Measurements from ENCODE around the gene CCDC85C.

DNA sequence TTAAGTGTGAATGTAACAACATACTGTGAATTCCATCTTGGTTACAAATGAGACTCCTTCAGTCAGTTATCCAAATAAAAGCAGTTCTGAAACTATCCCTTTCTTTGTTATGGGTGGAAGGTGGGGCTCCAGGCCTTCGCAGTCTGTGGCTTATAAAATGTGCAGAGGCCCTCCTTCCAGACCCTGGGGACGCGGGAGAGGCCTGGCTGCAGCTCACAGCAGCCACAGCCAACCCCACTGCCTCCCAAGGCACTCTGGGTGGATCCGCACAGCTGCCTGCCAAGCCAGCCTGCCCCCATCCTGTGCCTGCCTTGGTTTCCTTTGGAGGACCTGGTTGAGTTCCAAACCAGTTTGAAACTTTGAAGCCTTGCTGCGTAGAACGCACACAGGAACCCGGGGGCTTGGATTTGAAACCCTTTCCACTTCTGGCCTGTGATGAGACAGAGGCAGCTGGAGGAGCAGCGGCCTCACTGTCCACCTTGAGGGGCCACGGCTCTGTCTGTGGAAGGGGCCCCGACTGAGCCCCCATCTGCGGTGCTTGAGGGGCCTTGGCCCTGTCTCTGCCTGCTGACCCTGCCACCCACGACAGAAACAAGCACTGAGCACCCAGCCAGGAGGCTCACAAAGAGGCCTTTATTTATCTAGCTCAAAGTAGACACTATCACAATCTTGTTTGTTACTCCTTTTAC, 92.4 kb downstream of the CCDC85C start:
- TF ChIP-seq, protein P1, sequence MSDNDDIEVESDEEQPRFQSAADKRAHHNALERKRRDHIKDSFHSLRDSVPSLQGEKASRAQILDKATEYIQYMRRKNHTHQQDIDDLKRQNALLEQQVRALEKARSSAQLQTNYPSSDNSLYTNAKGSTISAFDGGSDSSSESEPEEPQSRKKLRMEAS (IDR thresholded peaks at IDR 0.05), result no peak
- no peak for TF ChIP-seq POLR2A (IDR thresholded peaks at IDR 0.05; ENCODE audit: borderline replicate concordance, extremely low read depth, insufficient read depth, insufficient read length)
- TF ChIP-seq, protein P2, sequence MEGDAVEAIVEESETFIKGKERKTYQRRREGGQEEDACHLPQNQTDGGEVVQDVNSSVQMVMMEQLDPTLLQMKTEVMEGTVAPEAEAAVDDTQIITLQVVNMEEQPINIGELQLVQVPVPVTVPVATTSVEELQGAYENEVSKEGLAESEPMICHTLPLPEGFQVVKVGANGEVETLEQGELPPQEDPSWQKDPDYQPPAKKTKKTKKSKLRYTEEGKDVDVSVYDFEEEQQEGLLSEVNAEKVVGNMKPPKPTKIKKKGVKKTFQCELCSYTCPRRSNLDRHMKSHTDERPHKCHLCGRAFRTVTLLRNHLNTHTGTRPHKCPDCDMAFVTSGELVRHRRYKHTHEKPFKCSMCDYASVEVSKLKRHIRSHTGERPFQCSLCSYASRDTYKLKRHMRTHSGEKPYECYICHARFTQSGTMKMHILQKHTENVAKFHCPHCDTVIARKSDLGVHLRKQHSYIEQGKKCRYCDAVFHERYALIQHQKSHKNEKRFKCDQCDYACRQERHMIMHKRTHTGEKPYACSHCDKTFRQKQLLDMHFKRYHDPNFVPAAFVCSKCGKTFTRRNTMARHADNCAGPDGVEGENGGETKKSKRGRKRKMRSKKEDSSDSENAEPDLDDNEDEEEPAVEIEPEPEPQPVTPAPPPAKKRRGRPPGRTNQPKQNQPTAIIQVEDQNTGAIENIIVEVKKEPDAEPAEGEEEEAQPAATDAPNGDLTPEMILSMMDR (IDR thresholded peaks at IDR 0.05 in 2 of 3, conservative IDR thresholded peaks at IDR 0.05 in 1 of 3; ENCODE audit: borderline replicate concordance in 1 of 3, insufficient read depth in 1 of 3, low read depth in 2 of 3, low read length in 2 of 3), result no peak
- no peak for TF ChIP-seq CBX3 (IDR thresholded peaks at IDR 0.05; ENCODE audit: low read depth)
- TF ChIP-seq EZH2 (IDR thresholded peaks at IDR 0.05), result no peak
- TF ChIP-seq POLR2AphosphoS5 (IDR thresholded peaks at IDR 0.05; ENCODE audit: low read depth, low read length), result no peak
- no peak for TF ChIP-seq RAD21 (IDR thresholded peaks at IDR 0.05; ENCODE audit: low read depth)
- no peak for TF ChIP-seq SIN3A (IDR thresholded peaks at IDR 0.05; ENCODE audit: low read depth)
- no peak for TF ChIP-seq EZH2phosphoT487 (IDR thresholded peaks at IDR 0.05; ENCODE audit: borderline replicate concordance)

Data from HCT116 (cell line).